Mucosa of descending colon (tissue), 3 donors: ENCODE results near the gene BUD31. TPM values are rescaled to one million over a fixed set of nuclear protein-coding genes. Genes with fewer than 3 reads are reported as not detected.

Source experiments
- ATAC-seq: fragments of 200-7000 bp; cut with Tn5 transposase; one replicate; pipeline ENCODE4 v1.9.1; 2020; ENCODE audit warnings: mild to moderate bottlenecking, moderate library complexity
- DNase-seq, 3 donors: peaks; one replicate each; pipeline ENCODE4 v3.0.0-alpha.2; 2020
- H3K36me3 ChIP-seq: fragments of 200-600 bp; one replicate; pipeline ENCODE4 v1.8.0; 2021; ENCODE audit warnings: low read depth, mild to moderate bottlenecking
- H3K4me1 ChIP-seq: fragments of 200-600 bp; one replicate; pipeline ENCODE4 v1.8.0; 2021; ENCODE audit warnings: low read depth, mild to moderate bottlenecking
- H3K4me3 ChIP-seq: fragments of 200-600 bp; one replicate; pipeline ENCODE4 v1.8.0; 2021; ENCODE audit warnings: mild to moderate bottlenecking
- H3K9me3 ChIP-seq: fragments of 200-600 bp; one replicate; pipeline ENCODE4 v1.8.0; 2021; ENCODE audit warnings: mild to moderate bottlenecking
- CTCF ChIP-seq: fragments of 200-600 bp; IDR thresholded peaks from one replicate; pipeline ENCODE4 v1.8.0; 2022; ENCODE audit warnings: antibody characterized with exemption, mild to moderate bottlenecking
- intact Hi-C, 2 donors: fragments of 100-400 bp; cut with DNase I in 1 of 2; cut with micrococcal nuclease in 1 of 2; formaldehyde crosslinking; loops; one replicate each; pipeline versions ENCODE4 v1.11.0 to v1.11.1; 2022; cut with DNase I, micrococcal nuclease
- total RNA-seq, 3 donors: library from RNA; stranded (reverse); fragmentation: NEBNext Ultra II Directional in 2 of 3; extraction: Animal tissue kit (Norgen Biotek cat#: 25700) in 2 of 3; gene quantifications; one replicate each; pipeline versions ENCODE4 v1.2.1 to v1.2.4, GENCODE V29; 2021 to 2023
- donor health status: DM: no; HTN: no; CAD: no; lungs with moderate emphysema.
- donor health status: DM: no; HTN: no; CAD: no.
- donor health status: DM: no; HTN: yes; CAD: no.

Gene BUD31
- total RNA-seq, 3 donors from 2014 or later, result 67.3 to 79.5 (median 76.7) TPM

DNA sequence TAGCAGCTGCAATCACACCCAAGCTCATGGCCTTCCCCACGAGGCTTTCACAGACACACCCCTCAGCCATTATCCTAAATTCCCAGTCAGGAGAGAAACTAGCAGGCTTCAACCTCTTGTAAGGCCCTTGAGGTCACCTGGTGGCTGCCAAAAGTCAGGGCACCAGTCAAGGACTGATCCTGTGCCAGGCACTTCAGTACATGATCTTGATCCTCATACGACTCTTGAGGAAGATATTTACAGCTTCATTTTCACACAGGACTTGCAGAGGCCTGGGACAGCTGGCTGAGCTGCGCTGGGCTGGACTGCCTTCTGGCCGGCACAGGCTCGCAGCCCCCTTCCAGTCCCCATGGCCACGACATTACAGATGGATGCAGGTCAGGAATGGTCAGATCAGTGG is 9.2 kb upstream of the BUD31 start:
- no peaks in the 10 kb centered on the region for H3K36me3 ChIP-seq
- H3K4me3 ChIP-seq, result no peak overlapping the region
- H3K4me1 ChIP-seq, result no peaks in the 10 kb centered on the region
- no peaks in the 10 kb centered on the region for H3K9me3 ChIP-seq
- no peak for TF ChIP-seq CTCF
- intact Hi-C loops, result no loop called here
- DNase-seq (no peak), ATAC-seq (no peak)

DNA sequence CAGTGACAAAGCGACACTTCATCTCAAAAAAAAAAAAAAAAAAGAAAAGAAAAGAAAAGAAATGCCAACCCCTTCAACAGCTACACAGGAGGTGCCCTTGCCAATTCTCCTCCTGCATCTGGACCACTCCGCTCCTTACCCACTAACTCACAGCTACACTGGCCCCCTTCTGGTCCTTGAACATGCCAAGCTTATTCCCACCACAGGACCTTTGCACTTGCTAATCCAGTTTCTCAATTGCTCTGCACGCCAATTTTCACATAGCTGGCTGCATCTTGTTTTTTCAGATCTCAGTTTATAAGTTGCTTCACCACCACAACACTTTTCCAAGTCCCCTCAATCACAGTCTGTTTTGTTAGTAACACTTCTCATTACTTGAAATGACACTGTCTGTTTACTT is 5.9 kb upstream of the BUD31 start:
- no peak for TF ChIP-seq CTCF
- no peak overlapping the region for H3K4me3 ChIP-seq
- ATAC-seq (no peak), DNase-seq (no peak)
- no peaks in the 10 kb centered on the region for H3K36me3 ChIP-seq
- peaks cover 16% of the 10 kb centered on the region for H3K4me1 ChIP-seq
- H3K9me3 ChIP-seq, result no peaks in the 10 kb centered on the region
- intact Hi-C loops, result no loop called here

DNA sequence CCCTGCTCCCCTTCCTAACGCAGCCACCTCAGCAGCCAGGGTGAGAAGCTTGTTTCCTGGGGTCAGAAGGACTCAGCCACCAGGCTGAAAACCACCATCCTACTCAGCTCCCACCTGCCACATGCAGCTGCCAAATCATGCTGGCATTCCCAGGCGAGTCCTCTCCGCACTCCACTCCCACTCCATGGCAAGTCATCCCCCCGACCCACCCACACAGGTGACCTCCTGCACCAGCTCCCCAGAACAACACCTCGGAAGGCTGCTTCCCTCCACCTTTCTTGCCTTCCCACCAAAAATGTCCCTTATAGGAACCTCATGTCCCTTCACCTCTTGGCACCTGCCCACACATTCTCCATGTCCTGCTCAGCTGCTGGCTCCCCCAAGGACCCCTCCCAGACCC is 5.0 kb upstream of the BUD31 start:
- Histone ChIP-seq H3K4me3 (no peak overlapping the region), H3K4me1 (peaks cover 16% of the 10 kb centered on the region), H3K36me3 (no peaks in the 10 kb centered on the region), H3K9me3 (no peaks in the 10 kb centered on the region)
- intact Hi-C loops, result no loop called here
- ATAC-seq (no peak), DNase-seq (no peak)
- TF ChIP-seq CTCF, result no peak

GRCh38 chr7:99404235-99404976 is 4.4 kb upstream of the BUD31 start:
- DNase-seq (no peak), ATAC-seq (no peak)
- no peaks in the 10 kb centered on the region for H3K9me3 ChIP-seq
- no peaks in the 10 kb centered on the region for H3K36me3 ChIP-seq
- intact Hi-C loops, result no loop called here
- TF ChIP-seq CTCF, result no peak
- no peak overlapping the region for H3K4me3 ChIP-seq
- H3K4me1 ChIP-seq, result peaks cover 16% of the 10 kb centered on the region

DNA sequence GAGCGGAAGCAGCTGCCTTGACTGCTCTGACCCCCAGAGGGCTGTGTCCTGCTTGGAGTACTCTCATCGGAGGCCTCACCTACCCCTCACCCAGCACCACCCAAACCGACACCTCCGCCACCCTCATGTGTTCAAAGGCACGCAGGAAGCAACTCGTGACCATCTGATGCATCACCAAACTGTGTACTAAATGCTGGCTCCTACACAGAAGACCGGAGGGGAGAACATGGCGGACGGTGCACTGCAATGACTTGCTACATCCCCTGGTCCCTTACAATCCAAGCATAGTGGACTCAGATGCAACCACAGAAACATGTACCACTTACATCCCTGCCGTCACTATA is 3.8 kb upstream of the BUD31 start:
- H3K4me3 ChIP-seq, result no peak overlapping the region
- ATAC-seq (no peak), DNase-seq (no peak)
- intact Hi-C loops, result no loop called here
- no peak for TF ChIP-seq CTCF
- peaks cover 19% of the 10 kb centered on the region for H3K4me1 ChIP-seq
- H3K36me3 ChIP-seq, result no peaks in the 10 kb centered on the region
- H3K9me3 ChIP-seq, result no peaks in the 10 kb centered on the region

GRCh38 chr7:99406557-99406956 is 2.2 kb upstream of the BUD31 start:
- TF ChIP-seq CTCF, result no peak
- DNase-seq, result no peak
- peaks cover 26% of the 10 kb centered on the region for H3K4me1 ChIP-seq
- no peak overlapping the region for H3K4me3 ChIP-seq
- no peak for ATAC-seq
- H3K9me3 ChIP-seq, result no peaks in the 10 kb centered on the region
- peaks cover 6% of the 10 kb centered on the region for H3K36me3 ChIP-seq
- intact Hi-C loops, result no loop called here
